ES-I3 (cell line): ENCODE measurements around the gene BIRC7.

Experiments used
- H3K36me3 ChIP-seq: 2 replicates; pipeline ENCODE4 v1.6.1; 2013; ENCODE audit warnings: mild to moderate bottlenecking, low read length, control low read depth, moderate library complexity; ENCODE audit not compliant: insufficient read depth
- H3K4me1 ChIP-seq: 2 replicates; pipeline ENCODE4 v1.6.1; 2013; ENCODE audit warnings: mild to moderate bottlenecking, control low read depth, low read length; ENCODE audit not compliant: insufficient read depth
- H3K9ac ChIP-seq: 2 replicates; pipeline ENCODE4 v1.6.1; 2013; ENCODE audit warnings: low read depth, mild to moderate bottlenecking, low read length, moderate library complexity
- H3K9me3 ChIP-seq: 2 replicates; pipeline ENCODE4 v1.6.1; 2013; ENCODE audit warnings: mild to moderate bottlenecking, low read length, moderate library complexity; ENCODE audit not compliant: control insufficient read depth, insufficient read depth

BIRC7 gene

GRCh38 chr20:63286781-63287696 is 51.3 kb downstream of the BIRC7 start:
- Histone ChIP-seq H3K9me3 (no peaks in the 10 kb centered on the region), H3K36me3 (no peaks in the 10 kb centered on the region; the same call in 1 of the 2 replicates), H3K9ac (no peak overlapping the region), H3K4me1 (peaks cover 5% of the 10 kb centered on the region; the same call in 1 of the 2 replicates)

DNA sequence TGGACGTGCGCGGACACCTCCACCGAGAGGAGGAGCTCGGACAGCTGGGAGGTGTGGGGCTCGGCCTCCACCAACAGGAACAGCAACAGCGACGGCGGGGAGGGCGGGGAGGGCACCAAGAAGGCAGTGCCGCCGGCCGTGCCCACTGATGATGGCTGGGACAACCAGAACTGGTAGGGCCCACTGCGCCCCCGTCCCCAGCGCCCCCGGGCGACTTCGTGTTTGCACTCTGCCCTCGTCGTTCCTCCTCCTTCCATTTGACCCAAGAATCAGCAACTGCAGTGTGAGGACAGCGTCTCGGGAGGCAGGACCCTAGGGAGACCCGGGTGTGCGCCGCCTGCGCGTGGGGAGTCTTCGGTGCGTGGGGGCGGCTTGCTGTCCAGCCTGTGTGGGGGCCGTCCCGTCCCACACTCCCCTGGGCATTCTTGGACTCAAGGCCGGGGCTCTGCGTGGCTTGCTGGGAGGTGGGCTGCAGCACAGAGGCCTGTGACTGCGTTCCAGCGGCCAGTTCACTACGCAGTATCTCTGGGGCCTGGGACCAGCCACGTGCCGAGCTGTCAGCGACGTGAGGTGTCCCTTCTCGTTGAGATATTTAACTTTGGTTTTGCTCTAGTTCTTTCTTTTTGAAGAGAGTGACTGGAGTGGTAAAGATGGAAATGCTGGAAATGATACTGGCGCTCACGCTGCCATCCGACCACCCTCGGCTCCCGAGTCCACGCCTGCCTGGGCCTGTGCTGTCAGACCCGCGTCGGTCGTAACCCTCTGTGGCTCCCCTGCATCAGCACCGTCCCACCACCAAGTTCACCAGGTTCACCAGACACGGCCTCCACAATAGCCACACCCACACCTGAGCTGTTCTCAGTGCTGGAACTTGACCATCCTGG is 52.2 kb downstream of the BIRC7 start:
- no peaks in the 10 kb centered on the region; the same call in 1 of the 2 replicates for H3K36me3 ChIP-seq
- peaks cover 5% of the 10 kb centered on the region; the same call in 1 of the 2 replicates for H3K4me1 ChIP-seq
- H3K9ac ChIP-seq: no peak overlapping the region
- no peaks in the 10 kb centered on the region for H3K9me3 ChIP-seq

DNA sequence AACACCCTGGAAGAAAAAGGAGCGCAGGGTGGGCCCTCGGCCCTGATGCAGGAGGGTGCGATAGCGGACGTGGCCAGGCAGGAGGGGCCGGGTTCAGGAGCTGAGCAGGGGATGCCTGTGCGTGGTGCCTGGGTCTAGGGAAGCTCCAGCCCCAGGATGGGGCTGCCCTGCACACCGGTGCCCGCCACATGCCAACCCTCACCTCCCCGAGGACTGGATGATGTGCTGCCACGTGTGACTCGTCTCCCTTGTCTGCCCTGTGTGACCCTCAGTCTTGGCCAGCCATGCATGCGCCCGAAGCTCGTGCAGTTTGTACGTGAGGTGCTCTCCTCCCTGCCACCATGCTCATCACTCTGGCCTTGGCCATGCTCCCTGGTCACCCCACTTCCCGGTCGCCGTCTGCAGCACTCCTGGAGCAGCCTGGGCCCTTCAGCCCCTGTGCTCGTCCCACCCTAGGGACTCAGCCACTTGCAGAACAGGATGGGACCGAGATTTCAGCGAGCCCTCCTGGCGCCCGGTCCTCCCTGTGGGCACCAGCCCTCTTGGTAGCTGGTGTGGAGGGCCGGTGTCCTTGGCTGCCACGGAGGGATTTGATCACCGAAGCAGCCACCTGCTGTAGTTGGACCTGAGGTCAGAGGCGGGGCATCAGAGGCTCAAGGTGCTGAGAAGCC is 53.0 kb downstream of the BIRC7 start:
- Histone ChIP-seq H3K36me3 (no peaks in the 10 kb centered on the region; the same call in 1 of the 2 replicates), H3K9ac (no peak overlapping the region)

DNA sequence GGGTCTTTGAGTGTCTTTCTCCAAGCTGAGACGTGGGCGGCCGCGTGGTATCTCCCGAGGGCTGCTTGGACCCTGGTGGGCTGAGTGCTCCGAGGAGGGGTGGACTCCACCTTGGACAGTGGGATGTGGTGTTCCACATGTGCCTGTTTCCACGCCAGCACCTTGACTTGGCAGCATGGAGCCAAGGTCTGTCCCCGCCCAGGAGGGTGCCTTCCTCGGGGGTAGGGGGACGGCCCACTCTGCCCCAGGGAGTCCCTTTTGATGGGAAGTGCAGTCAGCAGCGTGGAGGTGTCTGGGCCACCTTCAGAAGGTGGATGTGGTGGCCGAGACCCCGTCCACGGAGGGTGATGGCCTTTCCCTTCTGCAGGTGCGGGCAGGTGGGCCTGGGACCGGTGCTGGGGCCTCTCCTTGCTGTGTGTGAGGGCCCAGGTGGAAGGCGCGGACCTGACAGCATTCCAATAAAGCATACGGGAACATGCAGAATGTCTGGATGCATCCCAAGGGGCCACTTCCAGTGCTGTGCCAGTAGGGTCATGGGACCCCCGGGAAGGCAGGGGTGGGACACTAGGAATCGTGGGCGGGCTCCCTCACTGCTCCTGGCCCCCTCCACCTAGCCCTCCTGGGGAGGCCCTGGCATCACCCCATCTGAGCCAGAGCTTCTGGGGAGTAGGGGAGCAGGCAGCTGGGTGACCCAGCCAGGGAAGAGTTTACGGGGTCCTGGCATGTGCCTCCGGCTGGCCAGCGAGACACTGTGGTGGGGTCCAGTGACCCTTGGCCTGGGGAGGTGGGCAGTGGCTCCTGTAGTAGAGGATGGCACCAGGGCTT is 53.8 kb downstream of the BIRC7 start:
- H3K36me3 ChIP-seq: no peaks in the 10 kb centered on the region; the same call in 1 of the 2 replicates
- H3K9me3 ChIP-seq: no peaks in the 10 kb centered on the region
- H3K4me1 ChIP-seq: peaks cover 5% of the 10 kb centered on the region; the same call in 1 of the 2 replicates
- H3K9ac ChIP-seq: no peak overlapping the region

More for the DNA sequence above, 53.0 kb downstream of the BIRC7 start:
- Histone ChIP-seq H3K9me3 (no peaks in the 10 kb centered on the region), H3K4me1 (peaks cover 5% of the 10 kb centered on the region; the same call in 1 of the 2 replicates)
